HT1080 (cell line): ENCODE data around the gene ATG16L1. TPM values are rescaled to one million over a fixed set of nuclear protein-coding genes. Genes with fewer than 3 reads are reported as not detected.

Source experiments
- DNase-seq: peaks from one replicate; pipeline ENCODE4 v3.0.0-alpha.2; 2015; ENCODE audit warnings: low read depth
- polyA plus RNA-seq, 2 experiments: library from polyadenylated mRNA; depleted of rRNA; stranded (reverse); fragments of >200 nt; gene quantifications; 2 replicates each; pipeline ENCODE4 v1.2.3, GENCODE V29; 2015
- total RNA-seq: library from RNA; depleted of rRNA; stranded (reverse); fragments of >200 nt; shearing (Covaris generic); gene quantifications from 2 replicates; pipeline ENCODE4 v1.2.3, GENCODE V29; 2014; rRNA removed

The ATG16L1 gene
- total RNA-seq, result 53.0 and 59.4 TPM in 2 replicates
- 26.8 and 31.3 TPM in 2 replicates for polyA plus RNA-seq (2015; cell fraction: cytosol; rRNA removed)
- 68.3 and 74.9 TPM in 2 replicates for polyA plus RNA-seq (2015; cell fraction: nucleus; rRNA removed)

DNA sequence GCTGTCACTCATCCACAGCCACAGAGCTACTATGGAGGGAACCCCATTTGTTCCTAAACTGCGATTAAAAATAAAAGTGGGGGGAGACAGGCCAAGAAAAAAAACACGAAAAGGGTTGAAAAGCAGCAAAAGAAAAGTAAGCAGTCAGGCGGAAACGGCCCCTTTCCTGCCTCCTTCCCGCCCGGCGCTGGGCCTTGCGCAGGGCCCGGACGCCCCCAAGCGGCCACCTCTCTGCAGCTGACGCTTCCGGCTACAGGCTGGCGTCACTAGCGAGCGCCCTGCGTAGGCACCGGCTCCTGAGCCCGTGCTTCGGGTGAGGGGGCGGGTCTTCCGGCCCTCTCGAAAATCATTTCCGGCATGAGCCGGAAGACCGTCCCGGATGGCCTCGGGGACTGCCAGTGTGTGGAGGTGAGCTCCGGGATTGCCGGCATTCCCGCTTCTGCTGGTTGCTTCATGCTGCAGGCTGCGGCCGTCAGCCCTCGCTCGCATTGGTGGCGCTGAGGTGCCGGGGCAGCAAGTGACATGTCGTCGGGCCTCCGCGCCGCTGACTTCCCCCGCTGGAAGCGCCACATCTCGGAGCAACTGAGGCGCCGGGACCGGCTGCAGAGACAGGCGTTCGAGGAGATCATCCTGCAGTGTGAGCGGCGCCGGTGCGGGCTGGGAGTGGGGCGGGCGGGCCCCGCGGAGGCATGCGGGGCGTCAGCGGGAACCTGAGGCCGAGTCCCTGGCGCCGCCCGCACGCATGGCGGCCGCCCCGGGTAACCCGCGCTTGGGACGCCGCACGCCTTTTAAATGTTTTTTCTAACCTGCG lies at the start of gene ATG16L1:
Gene ATG16L1, plus strand, starts transcription at position 368 of the 811 bp plus-strand sequence. Its CDS starts 155 bp downstream, at position 523.
- DNase-seq, result peak; percentile 96

DNA sequence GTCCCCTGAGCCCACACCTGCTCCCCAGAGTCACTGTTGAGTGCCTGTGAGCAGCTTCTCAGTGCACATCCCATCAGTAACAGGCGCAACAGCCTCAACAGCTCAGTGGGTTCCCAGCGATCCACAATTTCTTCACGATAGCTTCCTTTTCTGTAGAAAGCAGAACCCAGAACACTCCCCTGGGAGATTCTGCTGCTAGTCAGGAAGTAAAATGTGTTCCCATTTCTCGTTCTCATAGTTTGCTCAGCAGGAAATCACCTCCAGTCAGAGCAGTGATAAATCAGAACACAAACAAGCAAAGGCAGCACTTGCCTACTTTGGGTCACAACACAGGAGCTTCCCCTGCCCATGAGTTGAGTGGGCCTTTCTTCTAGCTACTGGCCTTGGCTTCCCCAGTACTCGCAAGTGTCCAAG lies 48.9 kb upstream of the ATG16L1 start:
- DNase-seq, result no peak

DNA sequence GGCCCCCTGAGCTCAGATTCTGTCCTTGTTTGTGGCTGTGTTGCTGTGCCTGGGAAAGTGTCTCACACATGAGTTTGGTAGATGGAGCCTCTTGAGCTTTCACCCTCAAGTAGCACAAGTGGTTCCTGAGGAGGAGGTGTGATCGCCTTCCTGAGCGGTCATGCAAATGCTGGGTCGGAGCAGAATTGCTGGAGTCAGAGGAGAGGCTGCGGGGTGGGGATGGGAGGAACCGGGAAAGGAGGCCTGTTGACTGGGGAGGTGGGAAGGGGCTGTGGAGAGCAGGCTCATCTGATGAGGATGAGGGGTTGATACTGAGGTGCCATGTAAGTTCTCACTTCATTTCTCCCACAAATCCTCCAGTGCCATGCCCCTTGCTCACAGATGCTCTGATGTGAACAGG lies 48.4 kb upstream of the ATG16L1 start:
- DNase-seq, result no peak

DNA sequence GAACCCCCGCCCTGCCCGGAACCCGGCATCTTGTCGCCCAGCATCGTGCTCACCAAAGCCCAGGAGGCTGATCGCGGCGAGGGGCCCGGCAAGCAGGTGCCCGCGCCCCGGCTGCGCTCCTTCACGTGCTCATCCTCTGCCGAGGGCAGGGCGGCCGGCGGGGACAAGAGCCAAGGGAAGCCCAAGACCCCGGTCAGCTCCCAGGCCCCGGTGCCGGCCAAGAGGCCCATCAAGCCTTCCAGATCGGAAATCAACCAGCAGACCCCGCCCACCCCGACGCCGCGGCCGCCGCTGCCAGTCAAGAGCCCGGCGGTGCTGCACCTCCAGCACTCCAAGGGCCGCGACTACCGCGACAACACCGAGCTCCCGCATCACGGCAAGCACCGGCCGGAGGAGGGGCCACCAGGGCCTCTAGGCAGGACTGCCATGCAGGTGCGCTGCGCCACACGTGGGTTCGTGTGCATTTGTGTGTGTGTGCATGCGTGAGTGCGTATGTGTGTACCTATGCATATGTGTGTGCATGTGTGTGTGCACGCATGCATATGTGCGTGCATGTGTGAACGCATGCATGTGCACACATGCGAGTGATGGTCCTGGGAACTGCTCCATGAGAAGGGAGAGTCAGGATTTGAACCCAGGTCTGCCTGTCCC lies 47.1 kb upstream of the ATG16L1 start:
- DNase-seq, result no peak

DNA sequence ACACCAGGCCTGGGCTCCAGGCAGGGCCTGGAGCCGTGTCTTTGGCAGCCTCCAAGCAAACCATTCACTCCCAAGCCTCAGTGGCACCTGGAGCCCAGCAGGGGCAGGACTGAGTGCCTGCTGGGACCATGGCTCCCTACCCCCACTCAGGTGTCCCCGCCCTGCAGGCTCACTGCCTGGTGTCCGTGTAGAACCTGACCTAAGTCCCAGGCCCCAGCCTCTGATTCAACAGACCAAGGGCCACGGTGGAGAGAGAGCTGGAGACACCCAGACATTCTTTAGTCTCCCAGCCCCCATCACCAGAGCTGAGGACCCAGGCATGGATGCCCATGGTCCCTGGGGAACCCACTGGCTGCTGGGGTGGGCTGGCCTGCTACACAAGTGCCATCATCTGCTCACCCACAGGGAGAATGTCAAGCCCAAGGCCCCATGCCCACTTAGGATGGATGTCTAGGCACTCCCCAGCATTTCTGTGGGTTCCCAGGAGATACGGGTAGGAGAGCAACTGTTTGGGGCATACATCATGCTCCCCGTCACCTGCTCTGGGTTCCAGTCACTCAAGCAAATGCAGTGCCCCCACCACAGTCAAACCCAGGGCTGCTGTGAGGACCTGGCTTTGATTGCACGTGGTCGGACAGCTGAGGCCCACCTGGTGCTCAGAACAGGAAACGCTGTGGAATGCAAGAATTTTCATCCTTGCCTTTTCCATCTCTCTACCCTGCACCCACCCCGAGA lies 42.9 kb upstream of the ATG16L1 start:
- peak; percentile 26 for DNase-seq

DNA sequence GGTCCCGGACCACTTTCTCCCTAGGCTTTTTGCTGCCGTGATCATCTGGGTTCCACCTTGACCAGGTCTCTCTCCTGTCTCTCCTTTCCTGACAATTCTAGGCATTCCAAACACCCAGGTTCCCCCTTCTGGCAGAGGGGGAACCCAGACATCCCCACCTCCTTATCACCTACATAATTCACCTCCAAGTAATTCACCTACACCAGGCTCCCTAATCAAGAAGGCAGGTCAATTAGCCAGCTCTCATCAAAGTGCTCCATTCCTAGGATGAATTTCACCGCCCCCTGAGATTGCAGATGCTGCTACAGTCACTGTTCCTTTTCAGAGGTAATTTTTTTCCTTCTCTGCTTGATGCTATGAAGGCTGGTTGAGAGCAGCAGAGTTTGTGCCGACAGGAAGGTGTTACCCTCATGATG lies 42.3 kb upstream of the ATG16L1 start:
- DNase-seq, result no peak

DNA sequence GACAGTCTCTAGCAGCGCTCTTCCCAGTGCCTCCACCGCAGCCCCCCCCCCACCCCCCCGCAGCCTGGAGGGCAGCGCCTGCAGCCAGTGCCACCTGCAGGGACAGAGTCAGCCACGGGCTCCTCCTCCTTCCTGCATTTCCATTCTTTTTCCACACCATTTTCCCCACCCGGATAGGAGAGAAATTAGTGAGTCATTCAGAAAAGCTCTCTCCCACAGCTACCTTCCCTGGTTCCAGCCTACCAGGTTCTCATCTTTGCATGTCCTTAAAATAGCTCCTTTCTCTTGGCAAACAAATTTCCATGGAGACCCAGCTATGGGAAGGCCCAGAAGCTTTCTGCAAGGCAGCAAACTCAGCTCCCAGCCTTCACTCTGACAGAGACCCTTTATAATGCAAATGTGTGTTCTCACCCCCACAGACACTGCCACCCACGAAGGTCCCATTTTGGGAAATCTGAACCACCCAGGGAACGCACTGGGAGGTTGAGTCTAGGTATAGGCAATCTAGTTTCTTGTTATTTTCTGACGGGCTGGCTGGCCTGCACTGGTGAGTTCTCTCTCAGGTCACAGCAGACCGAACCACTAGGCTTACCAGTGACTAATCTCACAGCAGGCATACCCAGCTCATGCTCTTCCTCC lies 41.8 kb upstream of the ATG16L1 start:
- DNase-seq, result peak; percentile 84

DNA sequence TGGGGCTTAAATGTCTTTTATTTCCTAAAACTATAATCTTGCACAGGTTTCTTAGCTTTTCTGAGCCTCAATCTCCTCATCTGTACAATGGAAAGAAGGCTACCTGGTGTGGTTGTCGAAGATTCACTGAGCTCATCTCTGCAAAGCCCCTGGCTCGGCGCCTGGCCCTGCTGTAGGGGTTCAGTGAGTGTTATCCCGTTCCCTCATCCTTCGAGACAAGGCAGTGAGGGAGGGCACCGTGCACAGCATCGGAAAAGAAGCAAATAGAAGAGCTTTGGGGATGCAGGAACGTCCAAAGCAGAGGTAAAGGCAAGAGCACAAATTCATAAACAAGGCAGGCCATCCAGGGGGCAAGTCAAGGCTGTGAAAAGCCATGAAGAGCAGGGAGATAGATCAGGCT lies 41.2 kb upstream of the ATG16L1 start:
- no peak for DNase-seq

DNA sequence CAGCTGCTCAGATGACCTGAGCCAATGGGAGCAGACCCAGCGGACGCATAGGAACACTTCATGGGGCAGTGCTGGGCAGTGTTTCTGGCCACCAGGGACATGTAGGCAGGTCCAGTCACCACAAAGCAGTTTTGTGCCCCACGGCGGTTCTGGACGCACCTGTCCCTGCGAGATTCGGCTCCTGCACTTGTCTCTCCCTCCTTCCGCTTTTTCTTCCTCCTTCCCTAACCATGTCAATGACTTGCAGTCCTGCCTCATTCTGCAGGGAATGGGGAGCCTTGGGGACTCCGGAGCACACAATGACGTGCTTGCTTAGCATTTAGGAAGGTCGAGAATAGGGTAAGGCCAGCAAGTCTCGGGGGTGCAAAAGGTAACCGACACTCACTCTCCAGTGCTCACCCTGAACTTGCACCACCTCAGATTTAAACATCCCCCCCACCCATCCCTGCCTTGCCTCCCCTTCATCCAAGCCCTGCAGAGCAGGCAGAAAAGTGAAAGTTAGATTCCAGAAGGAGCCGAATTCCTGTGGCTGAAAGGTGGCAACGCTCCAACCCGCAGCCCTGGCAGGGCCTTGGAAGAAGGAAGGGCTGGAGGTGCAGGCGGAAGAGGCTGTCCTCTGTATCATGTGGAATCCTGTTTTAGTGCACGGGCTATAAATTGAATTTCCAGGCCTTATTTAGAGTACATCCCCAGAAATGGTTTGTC lies 40.5 kb upstream of the ATG16L1 start:
- DNase-seq, result peak; percentile 93

DNA sequence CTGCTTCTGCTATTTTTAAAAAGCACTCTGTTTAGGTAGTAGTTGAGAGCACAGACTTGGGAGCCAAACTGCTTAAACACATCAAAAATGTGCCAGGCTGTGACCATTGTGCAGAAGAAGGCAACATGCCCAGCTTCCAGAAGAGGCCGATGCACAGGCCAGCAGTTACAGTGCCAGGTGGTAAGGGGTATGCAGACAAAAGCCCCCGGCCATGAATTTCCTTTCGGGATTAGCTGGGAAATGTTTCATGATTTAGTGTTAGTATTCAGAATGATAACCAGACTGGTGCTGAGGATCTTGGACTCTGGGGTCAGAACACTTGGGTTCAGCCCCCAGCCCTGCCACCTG lies 40.0 kb upstream of the ATG16L1 start:
- no peak for DNase-seq

DNA sequence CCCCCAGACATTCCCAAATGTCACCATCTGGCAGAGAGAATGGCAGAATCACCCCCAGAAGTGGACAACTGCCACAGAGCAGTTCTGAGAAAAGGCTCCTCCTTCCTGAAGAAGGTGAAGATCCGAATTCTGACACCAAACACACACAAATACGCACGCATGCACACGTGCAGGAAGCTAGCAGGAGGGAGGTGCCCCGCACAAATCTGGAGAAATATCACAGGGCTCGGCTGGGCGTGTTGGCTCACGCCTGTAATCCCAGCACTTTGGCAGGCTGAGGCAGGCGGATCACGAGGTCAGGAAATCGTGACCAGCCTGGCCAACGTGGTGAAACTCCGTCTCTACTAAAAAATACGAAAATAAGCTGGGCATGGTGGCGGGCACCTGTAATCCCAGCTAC lies 38.5 kb upstream of the ATG16L1 start:
- no peak for DNase-seq

DNA sequence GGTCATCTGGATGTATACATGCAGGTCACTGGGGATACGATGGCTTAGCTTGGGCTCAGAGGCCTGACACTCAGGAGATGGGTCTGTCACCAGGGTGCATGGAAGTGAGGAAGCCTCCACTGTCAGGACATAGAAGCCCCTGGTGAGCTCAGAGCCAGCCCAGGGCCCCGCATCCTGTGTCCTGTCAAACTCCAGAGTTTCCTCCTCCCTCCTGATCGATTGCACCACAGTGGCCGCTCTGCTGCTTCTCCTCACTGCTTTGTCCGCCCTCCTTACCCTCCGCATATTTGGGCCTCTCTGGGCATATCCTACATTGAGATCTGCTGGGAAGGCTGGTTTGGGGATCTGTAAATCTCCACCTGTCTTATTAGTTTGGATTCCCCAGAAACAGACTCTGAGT lies 37.5 kb upstream of the ATG16L1 start:
- DNase-seq, result no peak

DNA sequence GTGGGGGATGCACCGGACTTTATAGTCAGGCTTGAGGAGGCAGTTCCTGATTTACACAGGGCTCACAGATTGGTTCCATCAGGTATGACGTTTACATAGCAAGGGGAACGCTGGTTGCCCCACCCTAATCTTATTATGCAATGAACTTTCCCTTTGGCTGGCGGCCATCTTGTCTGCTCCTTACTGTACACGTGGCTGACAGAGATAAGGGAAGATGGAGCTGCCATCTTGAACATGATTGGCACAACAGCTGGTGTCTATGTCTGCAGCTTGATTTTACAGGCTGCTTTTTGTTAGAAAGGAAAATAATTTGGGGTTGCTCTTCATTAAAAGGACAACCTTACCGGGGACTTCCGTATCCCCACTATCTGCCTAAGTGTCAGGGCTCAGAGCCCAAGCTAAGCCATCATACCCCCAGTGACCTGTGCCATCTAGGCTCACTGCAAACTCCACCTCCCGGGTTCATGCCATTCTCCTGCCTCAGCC lies 33.5 kb upstream of the ATG16L1 start:
- no peak for DNase-seq

DNA sequence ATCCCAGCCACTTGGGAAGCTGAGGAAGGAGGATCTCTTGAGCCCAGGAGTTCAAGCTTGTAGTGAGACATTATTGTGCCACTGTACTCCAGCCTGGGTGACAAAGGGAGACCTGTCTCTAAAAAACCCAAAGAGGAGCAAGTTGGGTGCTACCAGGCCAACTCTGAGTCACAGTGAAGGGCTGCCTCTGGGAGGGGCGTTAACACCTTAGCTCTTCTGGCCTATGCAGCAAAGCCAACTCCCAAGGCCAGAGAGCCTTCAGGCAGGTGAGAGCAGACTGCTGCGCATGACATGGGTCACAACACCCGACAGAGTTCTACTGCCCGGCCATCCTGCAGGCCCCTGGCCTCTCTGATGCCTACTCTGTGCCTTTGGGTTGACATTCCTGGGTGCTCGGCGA lies 32.6 kb upstream of the ATG16L1 start:
- DNase-seq, result no peak

DNA sequence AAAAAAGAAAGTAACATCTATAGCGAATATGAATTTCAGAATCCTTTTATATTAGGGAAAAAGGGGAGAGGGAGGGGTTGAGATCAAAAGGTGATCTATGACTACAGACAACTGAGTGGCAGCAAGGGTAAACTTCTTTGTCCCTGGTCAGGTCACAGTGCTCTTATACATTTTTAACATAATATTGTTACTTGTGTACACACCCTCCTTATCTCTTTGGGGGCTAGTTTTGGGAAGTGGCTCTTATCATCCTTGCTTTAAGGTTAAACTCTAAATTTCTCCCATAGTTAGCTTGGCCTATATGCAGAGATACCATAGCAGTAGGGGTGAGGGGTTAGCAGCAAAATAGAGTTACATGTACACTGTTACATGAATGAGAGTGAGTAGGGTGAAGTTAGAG lies 31.6 kb upstream of the ATG16L1 start:
- DNase-seq, result no peak

DNA sequence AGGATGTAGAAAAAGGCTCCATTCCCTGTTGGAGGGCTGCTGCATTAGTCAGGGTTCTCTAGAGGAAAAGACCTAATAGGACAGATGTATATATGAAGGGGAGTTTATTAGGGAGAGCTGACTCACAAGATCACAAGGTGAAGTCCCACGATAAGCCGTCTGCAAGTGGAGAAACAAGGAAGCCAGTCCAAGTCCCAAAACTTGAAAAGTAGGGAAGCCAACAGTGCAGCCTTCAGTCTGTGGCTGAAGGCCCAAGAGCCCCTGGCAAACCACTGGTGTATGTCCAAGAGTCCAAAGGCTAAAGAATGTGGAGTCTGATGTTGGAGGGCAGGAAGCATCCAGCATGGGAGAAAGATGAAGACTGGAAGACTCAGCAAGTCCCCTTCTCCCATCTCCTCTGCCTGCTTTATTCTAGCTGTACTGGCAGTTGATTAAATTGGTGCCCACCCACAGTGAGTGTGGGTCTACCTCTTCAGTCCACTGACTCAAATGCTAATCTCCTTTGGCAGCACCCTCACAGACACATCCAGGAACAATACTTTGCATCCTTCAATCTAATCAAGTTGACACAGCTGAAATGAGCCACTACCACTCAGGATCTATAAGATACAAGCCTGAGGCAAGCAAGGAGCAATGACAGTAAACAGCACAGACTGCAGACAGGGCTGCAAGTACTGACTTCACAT lies 30.0 kb upstream of the ATG16L1 start:
- DNase-seq, result peak; percentile 59

DNA sequence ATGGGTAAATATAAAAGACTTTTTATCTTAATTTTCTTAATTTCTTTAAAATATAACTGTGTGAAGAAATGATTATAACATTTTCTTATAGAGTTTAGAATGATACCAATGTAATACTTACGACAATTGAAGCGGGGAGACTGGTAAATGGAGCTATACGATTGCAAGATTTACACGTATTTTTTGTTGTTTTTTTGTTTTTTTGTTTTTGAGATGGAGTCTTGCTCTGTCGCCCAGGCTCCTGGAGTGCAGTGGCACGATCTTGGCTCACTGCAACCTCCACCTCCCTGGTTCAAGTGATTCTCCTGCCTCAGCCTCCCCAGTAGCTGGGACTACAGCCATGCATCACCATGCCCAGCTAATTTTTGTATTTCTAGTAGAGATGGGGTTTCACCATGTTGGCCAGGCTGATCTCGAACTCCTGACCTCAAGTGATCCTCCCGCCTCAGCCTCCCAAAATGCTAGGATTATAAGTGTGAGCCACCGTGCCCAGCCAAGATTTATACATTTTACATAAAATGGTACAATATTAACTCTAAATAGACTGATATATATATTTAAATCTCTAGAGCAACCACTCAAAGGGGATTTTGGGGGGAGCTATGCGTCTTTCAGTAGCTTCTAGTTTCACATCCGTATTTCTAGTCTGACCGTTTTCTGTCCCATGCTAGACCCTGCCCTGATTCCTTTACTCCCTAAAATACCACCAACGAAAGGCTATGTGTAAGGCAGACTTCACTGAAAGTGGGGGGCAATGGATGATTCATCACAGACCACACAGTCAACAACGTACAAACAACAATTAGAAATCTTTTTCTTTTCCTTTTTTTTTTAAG lies 28.2 kb upstream of the ATG16L1 start:
- DNase-seq, result no peak

DNA sequence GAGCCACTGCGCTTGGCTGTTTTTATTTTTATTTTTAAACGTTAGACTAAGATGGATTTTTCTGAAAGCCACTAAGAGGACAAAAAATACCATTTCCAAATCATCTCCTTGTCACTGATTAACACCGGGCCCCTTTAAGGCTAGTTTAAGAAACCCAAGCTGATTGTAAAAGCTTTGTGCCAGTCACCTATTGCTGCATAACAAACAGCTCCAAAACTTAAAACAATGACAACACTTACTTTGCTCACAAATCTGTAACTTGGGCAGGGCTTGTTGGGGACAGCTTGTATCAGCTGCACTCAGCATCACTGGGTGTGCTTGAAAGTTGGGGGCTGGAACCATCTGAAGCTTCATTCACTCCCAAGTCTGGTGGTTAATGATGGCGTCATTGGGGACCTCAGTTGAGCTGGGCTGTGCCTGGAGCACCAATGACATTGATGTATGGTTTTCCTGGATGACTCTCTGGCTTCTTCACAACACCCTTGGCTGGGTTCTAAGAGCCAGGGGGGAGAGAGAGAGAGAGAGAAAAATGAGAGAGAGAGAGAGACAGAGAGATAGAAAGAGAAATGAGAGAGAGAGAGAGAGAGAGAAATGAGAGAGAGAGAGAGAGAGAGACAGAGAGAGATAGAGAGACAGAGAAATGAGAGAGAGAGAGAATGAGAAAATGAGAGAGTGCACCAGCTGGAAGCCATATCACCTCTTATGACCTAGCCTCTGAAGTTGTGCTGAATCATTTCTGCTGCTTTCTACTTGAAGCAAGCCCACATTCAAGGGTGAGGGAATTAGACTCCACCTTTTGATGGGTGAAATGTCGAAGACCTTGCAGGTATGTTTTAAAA lies 26.0 kb upstream of the ATG16L1 start:
- no peak for DNase-seq
